Measurements from ENCODE around the gene MLH3.

- TF ChIP-seq REST (IDR thresholded peaks at IDR 0.05; ENCODE audit: insufficient read depth in 1 of 2, low read depth in 2 of 2, low read length in 2 of 2) (no peak), FOXP2 (optimal IDR thresholded peaks at IDR 0.05; ENCODE audit: borderline replicate concordance, extremely low read depth, extremely low read length, insufficient read depth) (no peak)
These were observed 9.2 kb downstream of the MLH3 start for GRCh38 chr14:75042035-75042434.
